GM12878 (cell line): ENCODE data around the gene LIN54. TPM values are rescaled to one million over a fixed set of nuclear protein-coding genes. Genes with fewer than 3 reads are reported as not detected.
A peak's percentile ranks its signal among the peaks of the same experiment; 100 is the strongest.

Source experiments
- ATAC-seq: fragments of 200-7000 bp; cut with Tn5 transposase; 3 replicates; pipeline ENCODE4 v1.9.1; 2020; ENCODE audit warnings: mild to moderate bottlenecking, moderate library complexity
- BruUV-seq: library from RNA; stranded (reverse); fragments of 400-500 nt; replicated peaks from 2 replicates; lab custom pipeline; 2021; lab: Mats Ljungman, UMichigan
- CTCF ChIA-PET: fragments of 300-600 bp; sonication (Branson Sonifier 250); formaldehyde crosslinking; extraction: SDS; loops from one replicate; lab custom pipeline; 2021; ENCODE audit warnings: inconsistent platforms; lab: Yijun Ruan, JAX
- POLR2A ChIA-PET: fragments of 350-600 bp; formaldehyde crosslinking; extraction: SDS; loops from one replicate; lab custom pipeline; 2021; ENCODE audit warnings: inconsistent platforms; lab: Charles Lee
- RAD21 ChIA-PET: fragments of 300-600 bp; sonication (Branson Sonifier 250); formaldehyde crosslinking; loops from one replicate; lab custom pipeline; 2023; ENCODE audit warnings: antibody characterized with exemption; ENCODE audit not compliant: unreplicated experiment; lab: Charles Lee
- SMC1A ChIA-PET: fragments of 300-600 bp; sonication (Branson Sonifier 250); formaldehyde crosslinking; loops from one replicate; lab custom pipeline; 2023; ENCODE audit not compliant: unreplicated experiment, uncharacterized antibody; lab: Charles Lee
- DNase-seq: peaks from one replicate; pipeline ENCODE4 v3.0.0-alpha.2; 2011; ENCODE audit warnings: low read depth, low spot score
- FAIRE-seq: peaks from 3 replicates; lab custom pipeline; 2011; peaks lifted over from hg19 to GRCh38; lab: Jason Lieb, UNC
- H2AFZ ChIP-seq: 2 replicates; pipeline ENCODE4 v1.6.0; 2011; ENCODE audit warnings: low read depth, low read length, control low read depth; ENCODE audit not compliant: control insufficient read depth
- H3K27ac ChIP-seq: 2 replicates; pipeline ENCODE4 v1.5.1; 2011; ENCODE audit warnings: control low read depth; ENCODE audit not compliant: control insufficient read depth, insufficient read depth
- H3K27me3 ChIP-seq, 2 experiments: replicated peaks in 1 of 2; 2 replicates each; pipeline versions ENCODE4 v1.6.0 to v1.6.1; 2011; ENCODE audit warnings: low read length in 1 of 2; ENCODE audit not compliant: control insufficient read depth in 2 of 2, insufficient read depth in 2 of 2
- H3K36me3 ChIP-seq, 2 experiments: 2 replicates each; pipeline ENCODE4 v1.5.1; 2011; ENCODE audit warnings: low read length in 1 of 2; ENCODE audit not compliant: control insufficient read depth in 2 of 2, insufficient read depth in 2 of 2
- H3K4me1 ChIP-seq: 2 replicates; pipeline ENCODE4 v1.6.1; 2011; ENCODE audit warnings: mild to moderate bottlenecking, low read length, moderate library complexity, mixed read lengths; ENCODE audit not compliant: control insufficient read depth, insufficient read depth
- H3K4me2 ChIP-seq: 2 replicates; pipeline ENCODE4 v1.6.0; 2011; ENCODE audit warnings: control low read depth; ENCODE audit not compliant: control insufficient read depth, insufficient read depth
- H3K4me3 ChIP-seq: fragments of 200-600 bp; sonication (generic); 2 replicates; pipeline ENCODE4 v1.5.1; 2016
- H3K79me2 ChIP-seq: 2 replicates; pipeline ENCODE4 v1.6.0; 2011; ENCODE audit warnings: low read length; ENCODE audit not compliant: control insufficient read depth, insufficient read depth
- H3K9ac ChIP-seq: 2 replicates; pipeline ENCODE4 v1.8.0; 2011; ENCODE audit warnings: low read length, control low read depth, mixed read lengths; ENCODE audit not compliant: control insufficient read depth, insufficient read depth
- H3K9me3 ChIP-seq: replicated peaks from 3 replicates; pipeline ENCODE4 v1.5.1; 2011; ENCODE audit warnings: mild to moderate bottlenecking, low read length; ENCODE audit not compliant: control insufficient read depth, insufficient read depth
- H4K20me1 ChIP-seq: 2 replicates; pipeline ENCODE4 v1.6.0; 2011; ENCODE audit not compliant: control insufficient read depth, insufficient read depth
- ASH2L ChIP-seq: fragments of 300-600, 200-600 bp; sonication (generic); IDR thresholded peaks from 2 replicates; pipeline ENCODE4 v1.6.1; 2017; ENCODE audit warnings: low read depth, mild to moderate bottlenecking, borderline replicate concordance
- BHLHE40 ChIP-seq, 2 experiments: fragments of 450-650 bp in 1 of 2; IDR thresholded peaks; 2 replicates each; pipeline ENCODE4 v1.6.1; 2011 to 2017; ENCODE audit warnings: low read depth in 2 of 2, borderline replicate concordance in 1 of 2, improper control_type of control experiment in 1 of 2, low read length in 1 of 2, mild to moderate bottlenecking in 1 of 2
- CHD1 ChIP-seq: IDR thresholded peaks from 2 replicates; pipeline ENCODE4 v1.6.1; 2012; ENCODE audit warnings: low read depth, low read length, improper control_type of control experiment
- CREB1 ChIP-seq: IDR thresholded peaks from 2 replicates; pipeline ENCODE4 v1.6.1; 2012; ENCODE audit warnings: low read depth, mild to moderate bottlenecking, inconsistent platforms
- CREM ChIP-seq: IDR thresholded peaks from 2 replicates; pipeline ENCODE4 v1.6.1; 2014; ENCODE audit warnings: antibody characterized with exemption, low read depth
- CTCF ChIP-seq, 3 experiments: IDR thresholded peaks in 2 of 3; conservative IDR thresholded peaks in 1 of 3; 2 replicates each; pipeline ENCODE4 v1.5.1; 2011; ENCODE audit warnings: low read depth in 3 of 3, low read length in 3 of 3, mild to moderate bottlenecking in 3 of 3, control low read depth in 2 of 3, moderate library complexity in 2 of 3, inconsistent platforms in 1 of 3, mixed read lengths in 1 of 3; ENCODE audit not compliant: control insufficient read depth in 2 of 3, insufficient read depth in 1 of 3; ENCODE audit errors: extremely low read depth in 1 of 3
- DPF2 ChIP-seq: fragments of 450-650 bp; IDR thresholded peaks from 2 replicates; pipeline ENCODE4 v1.6.1; 2017; ENCODE audit warnings: mild to moderate bottlenecking
- E2F8 ChIP-seq: fragments of 450-650 bp; IDR thresholded peaks from 2 replicates; pipeline ENCODE4 v1.6.1; 2018; ENCODE audit warnings: mild to moderate bottlenecking, low read depth, moderate library complexity; ENCODE audit not compliant: partially characterized antibody
- EED ChIP-seq: sonication (generic); IDR thresholded peaks from 2 replicates; pipeline ENCODE4 v1.6.1; 2016; ENCODE audit warnings: antibody characterized with exemption, low read depth
- ESRRA ChIP-seq: IDR thresholded peaks from 2 replicates; pipeline ENCODE4 v1.6.1; 2012; ENCODE audit warnings: mild to moderate bottlenecking, low read length, improper control_type of control experiment
- MAX ChIP-seq: IDR thresholded peaks from 2 replicates; pipeline ENCODE4 v1.6.1; 2012; ENCODE audit warnings: low read depth, low read length, improper control_type of control experiment
- MEF2B ChIP-seq: fragments of 450-650 bp; IDR thresholded peaks from 2 replicates; pipeline ENCODE4 v1.6.1; 2018; ENCODE audit warnings: mild to moderate bottlenecking, moderate library complexity; ENCODE audit not compliant: partially characterized antibody, poor library complexity, severe bottlenecking
- NR2F1 ChIP-seq: fragments of 450-650 bp; conservative IDR thresholded peaks from 2 replicates; pipeline ENCODE4 v1.6.1; 2017; ENCODE audit warnings: mild to moderate bottlenecking
- PML ChIP-seq: IDR thresholded peaks from 2 replicates; pipeline ENCODE4 v1.6.1; 2012; ENCODE audit warnings: low read length, inconsistent platforms
- POLR2AphosphoS2 ChIP-seq: IDR thresholded peaks from 2 replicates; pipeline ENCODE4 v1.6.1; 2011; ENCODE audit warnings: low read depth, mild to moderate bottlenecking, low read length, improper control_type of control experiment, moderate library complexity
- RUNX3 ChIP-seq: IDR thresholded peaks from 2 replicates; pipeline ENCODE4 v1.6.1; 2012; ENCODE audit warnings: low read length, inconsistent platforms
- SREBF1 ChIP-seq: IDR thresholded peaks from 2 replicates; pipeline ENCODE4 v1.6.1; 2012; ENCODE audit warnings: mild to moderate bottlenecking, low read length
- TCF7 ChIP-seq: IDR thresholded peaks from 2 replicates; pipeline ENCODE4 v1.6.1; 2014; ENCODE audit warnings: antibody characterized with exemption, borderline replicate concordance
- ZNF384 ChIP-seq: IDR thresholded peaks from 2 replicates; pipeline ENCODE4 v1.6.1; 2012; ENCODE audit warnings: low read depth, mild to moderate bottlenecking, low read length, improper control_type of control experiment, borderline replicate concordance
- in situ Hi-C: fragments of 300-500 bp; cut with MboI; formaldehyde crosslinking; loops from 9 replicates; pipeline ENCODE4 v1.14.3; 2018; ENCODE audit warnings: mixed read lengths
- intact Hi-C: fragments of 100-400 bp; cut with micrococcal nuclease; formaldehyde crosslinking; loops from one replicate; pipeline ENCODE4 v1.14.2; 2022; ENCODE audit not compliant: unreplicated experiment
- polyA plus RNA-seq, 11 experiments: library from polyadenylated mRNA; depleted of rRNA in 4 of 11; unstranded in 6 of 11; stranded (reverse) in 5 of 11; fragments of >200 nt; fragmentation: Nextera tagmentation in 4 of 11; fragmentation: Illumina TruSeq in 1 of 11; extraction: Ambion mirVana in 4 of 11; extraction: Trizol in 1 of 11; gene quantifications; 1 replicate in 1 of 11; 2 replicates in 10 of 11; pipeline versions ENCODE4 v1.2.1 to v1.2.3, GENCODE V29; 2011 to 2016; ENCODE audit warnings: inconsistent platforms in 2 of 11, missing spikeins in 2 of 11, low read depth in 1 of 11
- total RNA-seq, 4 experiments: library from RNA; depleted of rRNA in 3 of 4; stranded (reverse); fragments of >200 nt in 3 of 4; fragmentation: Illumina TruSeq in 1 of 4; extraction: Trizol in 1 of 4; gene quantifications; 2 replicates each; pipeline versions ENCODE4 v1.2.1 to v1.2.3, GENCODE V29; 2013 to 2021

The LIN54 gene
- total and polyA plus RNA-seq, 10 of the 15 experiments (the other 5 are each of a cell fraction or from before 2014, with no cell fraction given) = 1.5 to 20.4 (median 12.2) TPM

GRCh38 chr4:82947498-82947897 is 63.1 kb downstream of the LIN54 start:
- Histone ChIP-seq H3K4me2 (no peak overlapping the region), H4K20me1 (no peaks in the 10 kb centered on the region), H3K36me3 (peaks cover 0 to 8% of the 10 kb centered on the region in 2 experiments; a peak in 1 of 4 replicates), H3K4me3 (no peak overlapping the region), H3K9ac (no peak overlapping the region), H2AFZ (no peak overlapping the region), H3K27ac (no peak overlapping the region), H3K79me2 (no peaks in the 10 kb centered on the region), H3K9me3 (no peaks in the 10 kb centered on the region), H3K27me3 (no peaks in the 10 kb centered on the region), H3K4me1 (no peaks in the 10 kb centered on the region)
- ChIA-PET RAD21 (interaction anchor here (0.8 to 1.2 kb wide), 2 partner anchors 64 to 68 kb away, joined by 4 to 5 read pairs; partner anchors contain the start of gene LIN54), POLR2A (interaction anchor here (1.2 kb wide), 1 partner anchor 48 kb away, joined by 4 read pairs; the partner anchor contains the start of gene THAP9), CTCF (interaction anchor here (1.1 kb wide), 1 partner anchor 225 kb away, joined by 3 read pairs; no protein-coding TSS in a partner anchor)
- DNase-seq (no peak), ATAC-seq (peak; percentile 84), FAIRE-seq (no peak)
- intact Hi-C loops = no loop called here
- BruUV-seq = no TSS peak
- TF ChIP-seq DPF2 (no peak), CREB1 (no peak), PML (no peak), CTCF (IDR thresholded peaks at IDR 0.05 in 2 of 3, conservative IDR thresholded peaks at IDR 0.05 in 1 of 3; ENCODE audit: control insufficient read depth in 2 of 3, extremely low read depth in 1 of 3, insufficient read depth in 1 of 3, low read depth in 3 of 3, low read length in 3 of 3) (no peak), EED (no peak), MEF2B (no peak), CREM (no peak), MAX (no peak), E2F8 (no peak), TCF7 (no peak), ESRRA (no peak), RUNX3 (no peak), BHLHE40 (IDR thresholded peaks at IDR 0.05; ENCODE audit: borderline replicate concordance in 1 of 2, low read depth in 2 of 2, low read length in 1 of 2) (no peak), CHD1 (no peak), POLR2AphosphoS2 (no peak), NR2F1 (no peak), SREBF1 (no peak), ZNF384 (no peak), ASH2L (no peak)
- TF ChIP-seq, all 136 proteins: peak for 0
- in situ Hi-C loops = no loop called here
- SMC1A ChIA-PET = interaction anchor here (1.0 kb wide), 1 partner anchor 18 kb away, joined by 3 read pairs; no protein-coding TSS in a partner anchor
